Measurements from ENCODE around the gene IRS1.

The IRS1 gene

DNA sequence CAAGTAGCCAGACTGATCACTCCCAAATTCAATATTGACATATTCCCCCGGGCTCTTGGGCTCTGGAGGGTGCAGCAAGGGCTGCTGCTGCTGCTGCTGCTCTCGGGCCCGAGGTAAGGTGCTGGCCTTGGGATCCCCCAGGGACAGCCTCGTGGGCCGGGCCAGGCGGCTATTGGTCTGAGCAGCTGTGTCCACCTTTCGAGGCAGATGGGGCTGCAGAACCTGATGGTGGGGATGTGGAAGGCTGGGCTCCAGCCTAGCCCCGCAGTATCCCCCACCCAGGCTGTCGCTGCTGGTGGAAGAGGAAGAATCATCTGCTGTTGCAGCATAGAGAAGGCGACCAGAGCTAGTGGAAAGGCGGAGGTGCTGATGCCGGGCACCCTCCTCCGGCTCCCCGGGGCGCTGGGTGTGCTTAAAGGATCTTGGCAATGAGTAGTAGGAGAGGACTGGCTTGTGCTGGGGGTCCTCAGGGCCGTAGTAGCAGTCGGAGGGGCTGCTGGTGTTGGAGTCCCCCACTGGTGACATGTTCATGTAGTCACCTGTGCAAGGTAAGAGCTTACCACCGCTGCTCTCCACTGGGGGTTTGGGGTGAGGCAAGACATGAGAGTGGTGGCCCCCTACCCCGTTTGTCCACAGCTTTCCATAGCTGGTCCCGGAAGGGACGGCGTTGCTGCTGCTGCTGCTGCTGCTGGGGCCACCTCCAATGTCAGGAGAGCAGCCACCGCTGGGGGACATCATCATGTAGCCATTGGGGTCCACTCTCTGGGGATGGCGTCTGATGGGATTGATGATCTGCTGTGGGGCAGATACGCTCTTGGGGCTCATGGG is 3.4 kb downstream of the IRS1 start:
- peak overlapping the region; percentile 76 for H3K4me3 ChIP-seq (ENCODE audit: control insufficient read depth, low read depth, low read length)
- TF ChIP-seq CTCF (conservative IDR thresholded peaks at IDR 0.05; ENCODE audit: control insufficient read depth, insufficient read depth, low read depth, low read length): no peak
- no peak for DNase-seq (ENCODE audit: low read depth)

DNA sequence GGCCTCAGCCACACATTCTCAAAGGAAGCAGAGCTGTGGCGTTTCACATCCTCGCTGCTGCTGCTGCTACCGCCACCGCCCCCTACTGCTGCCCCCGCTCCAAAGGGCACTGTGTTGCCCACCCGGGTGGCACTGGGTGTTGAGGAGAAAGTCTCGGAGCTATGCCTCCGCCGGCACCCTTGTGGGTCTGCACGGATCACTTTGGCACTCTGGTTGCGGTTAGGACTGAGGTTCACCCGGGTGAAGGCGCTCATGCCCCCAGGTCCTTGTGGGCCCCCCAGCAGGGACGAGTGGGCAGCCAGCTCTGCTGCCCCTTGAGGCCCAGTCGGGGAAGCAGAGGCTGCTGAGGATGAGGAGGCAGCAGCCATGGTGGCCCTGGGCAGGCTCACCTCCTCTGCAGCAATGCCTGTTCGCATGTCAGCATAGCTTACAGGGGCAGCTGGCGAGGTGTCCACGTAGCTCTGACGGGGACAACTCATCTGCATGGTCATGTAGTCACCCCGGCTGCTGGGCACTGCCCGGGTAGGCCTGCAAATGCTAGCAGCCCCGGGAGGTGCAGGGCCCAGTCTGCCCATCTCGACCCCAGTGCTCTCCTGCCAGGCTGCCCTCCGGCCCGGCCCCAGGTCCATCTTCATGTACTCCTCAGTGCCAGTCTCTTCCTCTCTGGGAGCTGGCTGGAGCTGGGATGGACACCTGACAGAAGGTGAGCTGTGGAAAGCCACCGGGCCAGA is 4.2 kb downstream of the IRS1 start:
- H3K4me3 ChIP-seq (ENCODE audit: control insufficient read depth, low read depth, low read length): peak overlapping the region; percentile 76
- DNase-seq (ENCODE audit: low read depth): peak; percentile 63
- TF ChIP-seq CTCF (conservative IDR thresholded peaks at IDR 0.05; ENCODE audit: control insufficient read depth, insufficient read depth, low read depth, low read length): peak; percentile 22

GRCh38 chr2:226794751-226795171 is 4.9 kb downstream of the IRS1 start:
- peak overlapping the region; percentile 76 for H3K4me3 ChIP-seq (ENCODE audit: control insufficient read depth, low read depth, low read length)
- no peak for TF ChIP-seq CTCF (conservative IDR thresholded peaks at IDR 0.05; ENCODE audit: control insufficient read depth, insufficient read depth, low read depth, low read length)
- peak; percentile 89 for DNase-seq (ENCODE audit: low read depth)

- peak; percentile 51 for DNase-seq (ENCODE audit: low read depth)
- H3K4me3 ChIP-seq (ENCODE audit: control insufficient read depth, low read depth, low read length): peak overlapping the region; percentile 76
- no peak for TF ChIP-seq CTCF (conservative IDR thresholded peaks at IDR 0.05; ENCODE audit: control insufficient read depth, insufficient read depth, low read depth, low read length)
These were observed 5.4 kb downstream of the IRS1 start for GRCh38 chr2:226794196-226794661.

GRCh38 chr2:226793646-226794045 is 6.0 kb downstream of the IRS1 start:
- H3K4me3 ChIP-seq (ENCODE audit: control insufficient read depth, low read depth, low read length): peak overlapping the region; percentile 76
- peak; percentile 60 for DNase-seq (ENCODE audit: low read depth)

More at GRCh38 chr2:226793646-226794045, 6.0 kb downstream of the IRS1 start:
- TF ChIP-seq CTCF (conservative IDR thresholded peaks at IDR 0.05; ENCODE audit: control insufficient read depth, insufficient read depth, low read depth, low read length): no peak
